ENCODE measurements around the gene NR4A3. TPM values are rescaled to one million over a fixed set of nuclear protein-coding genes. Genes with fewer than 3 reads are reported as not detected.

Gene NR4A3
- total and polyA plus RNA-seq, 2 experiments from 2014 or later: 0.10 to 0.17 TPM

DNA sequence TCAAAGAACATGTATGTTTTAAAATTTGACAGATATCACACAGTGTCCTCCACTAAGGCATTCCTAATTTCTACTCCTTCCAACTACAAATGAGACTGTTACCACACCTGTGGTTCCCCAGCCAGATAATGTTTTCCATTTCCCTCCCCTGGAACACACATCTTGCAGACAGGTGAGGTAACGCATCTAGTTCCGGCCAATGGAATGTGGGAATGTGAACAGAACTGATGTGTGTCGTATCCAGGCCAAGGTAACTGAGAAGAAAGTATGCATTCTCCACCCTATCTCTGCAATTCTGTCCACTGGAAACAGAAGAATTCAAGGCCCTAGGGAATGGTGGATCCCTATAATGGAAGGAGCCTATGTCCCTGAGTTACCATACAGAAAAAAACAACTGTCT lies 19.9 kb upstream of the NR4A3 start:
- Mint-ChIP-seq H3K36me3 (ENCODE audit: low read depth) (no peaks in the 10 kb centered on the region), H3K4me3 (no peak overlapping the region), H3K4me1 (no peaks in the 10 kb centered on the region), H3K27ac (no peak overlapping the region), H3K27me3 (ENCODE audit: insufficient read depth, low read depth, poor library complexity) (peaks cover 2% of the 10 kb centered on the region), H3K9me3 (no peaks in the 10 kb centered on the region)
- no peaks in the 10 kb centered on the region for H3F3A ChIP-seq (replicated peaks; ENCODE audit: low read depth)
- no peak overlapping the region for H3K4me2 ChIP-seq
- no peak for DNase-seq (ENCODE audit: low spot score)
- ATAC-seq: no peak
- no peak overlapping the region for H2AFZ ChIP-seq
- H3K9me2 ChIP-seq (ENCODE audit: insufficient read depth): no peaks in the 10 kb centered on the region
- peaks cover 14% of the 10 kb centered on the region for H3K79me2 ChIP-seq (replicated peaks; ENCODE audit: insufficient read depth)
- H3K4me1 ChIP-seq (ENCODE audit: insufficient read depth): no peaks in the 10 kb centered on the region
- no peaks in the 10 kb centered on the region for H3K27me3 ChIP-seq (ENCODE audit: insufficient read depth)
- H3K36me3 ChIP-seq (ENCODE audit: insufficient read depth): no peaks in the 10 kb centered on the region
- H4K20me1 ChIP-seq (replicated peaks; ENCODE audit: insufficient read depth): no peaks in the 10 kb centered on the region
- TF ChIP-seq, protein P1, sequence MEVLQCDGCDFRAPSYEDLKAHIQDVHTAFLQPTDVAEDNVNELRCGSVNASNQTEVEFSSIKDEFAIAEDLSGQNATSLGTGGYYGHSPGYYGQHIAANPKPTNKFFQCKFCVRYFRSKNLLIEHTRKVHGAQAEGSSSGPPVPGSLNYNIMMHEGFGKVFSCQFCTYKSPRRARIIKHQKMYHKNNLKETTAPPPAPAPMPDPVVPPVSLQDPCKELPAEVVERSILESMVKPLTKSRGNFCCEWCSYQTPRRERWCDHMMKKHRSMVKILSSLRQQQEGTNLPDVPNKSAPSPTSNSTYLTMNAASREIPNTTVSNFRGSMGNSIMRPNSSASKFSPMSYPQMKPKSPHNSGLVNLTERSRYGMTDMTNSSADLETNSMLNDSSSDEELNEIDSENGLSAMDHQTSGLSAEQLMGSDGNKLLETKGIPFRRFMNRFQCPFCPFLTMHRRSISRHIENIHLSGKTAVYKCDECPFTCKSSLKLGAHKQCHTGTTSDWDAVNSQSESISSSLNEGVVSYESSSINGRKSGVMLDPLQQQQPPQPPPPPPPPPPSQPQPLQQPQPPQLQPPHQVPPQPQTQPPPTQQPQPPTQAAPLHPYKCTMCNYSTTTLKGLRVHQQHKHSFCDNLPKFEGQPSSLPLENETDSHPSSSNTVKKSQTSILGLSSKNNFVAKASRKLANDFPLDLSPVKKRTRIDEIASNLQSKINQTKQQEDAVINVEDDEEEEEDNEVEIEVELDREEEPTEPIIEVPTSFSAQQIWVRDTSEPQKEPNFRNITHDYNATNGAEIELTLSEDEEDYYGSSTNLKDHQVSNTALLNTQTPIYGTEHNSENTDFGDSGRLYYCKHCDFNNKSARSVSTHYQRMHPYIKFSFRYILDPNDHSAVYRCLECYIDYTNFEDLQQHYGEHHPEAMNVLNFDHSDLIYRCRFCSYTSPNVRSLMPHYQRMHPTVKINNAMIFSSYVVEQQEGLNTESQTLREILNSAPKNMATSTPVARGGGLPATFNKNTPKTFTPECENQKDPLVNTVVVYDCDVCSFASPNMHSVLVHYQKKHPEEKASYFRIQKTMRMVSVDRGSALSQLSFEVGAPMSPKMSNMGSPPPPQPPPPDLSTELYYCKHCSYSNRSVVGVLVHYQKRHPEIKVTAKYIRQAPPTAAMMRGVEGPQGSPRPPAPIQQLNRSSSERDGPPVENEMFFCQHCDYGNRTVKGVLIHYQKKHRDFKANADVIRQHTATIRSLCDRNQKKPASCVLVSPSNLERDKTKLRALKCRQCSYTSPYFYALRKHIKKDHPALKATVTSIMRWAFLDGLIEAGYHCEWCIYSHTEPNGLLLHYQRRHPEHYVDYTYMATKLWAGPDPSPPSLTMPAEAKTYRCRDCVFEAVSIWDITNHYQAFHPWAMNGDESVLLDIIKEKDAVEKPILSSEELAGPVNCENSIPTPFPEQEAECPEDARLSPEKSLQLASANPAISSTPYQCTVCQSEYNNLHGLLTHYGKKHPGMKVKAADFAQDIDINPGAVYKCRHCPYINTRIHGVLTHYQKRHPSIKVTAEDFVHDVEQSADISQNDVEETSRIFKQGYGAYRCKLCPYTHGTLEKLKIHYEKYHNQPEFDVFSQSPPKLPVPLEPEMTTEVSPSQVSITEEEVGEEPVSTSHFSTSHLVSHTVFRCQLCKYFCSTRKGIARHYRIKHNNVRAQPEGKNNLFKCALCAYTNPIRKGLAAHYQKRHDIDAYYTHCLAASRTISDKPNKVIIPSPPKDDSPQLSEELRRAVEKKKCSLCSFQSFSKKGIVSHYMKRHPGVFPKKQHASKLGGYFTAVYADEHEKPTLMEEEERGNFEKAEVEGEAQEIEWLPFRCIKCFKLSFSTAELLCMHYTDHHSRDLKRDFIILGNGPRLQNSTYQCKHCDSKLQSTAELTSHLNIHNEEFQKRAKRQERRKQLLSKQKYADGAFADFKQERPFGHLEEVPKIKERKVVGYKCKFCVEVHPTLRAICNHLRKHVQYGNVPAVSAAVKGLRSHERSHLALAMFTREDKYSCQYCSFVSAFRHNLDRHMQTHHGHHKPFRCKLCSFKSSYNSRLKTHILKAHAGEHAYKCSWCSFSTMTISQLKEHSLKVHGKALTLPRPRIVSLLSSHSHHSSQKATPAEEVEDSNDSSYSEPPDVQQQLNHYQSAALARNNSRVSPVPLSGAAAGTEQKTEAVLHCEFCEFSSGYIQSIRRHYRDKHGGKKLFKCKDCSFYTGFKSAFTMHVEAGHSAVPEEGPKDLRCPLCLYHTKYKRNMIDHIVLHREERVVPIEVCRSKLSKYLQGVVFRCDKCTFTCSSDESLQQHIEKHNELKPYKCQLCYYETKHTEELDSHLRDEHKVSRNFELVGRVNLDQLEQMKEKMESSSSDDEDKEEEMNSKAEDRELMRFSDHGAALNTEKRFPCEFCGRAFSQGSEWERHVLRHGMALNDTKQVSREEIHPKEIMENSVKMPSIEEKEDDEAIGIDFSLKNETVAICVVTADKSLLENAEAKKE (CRISPR knock-in tag; IDR thresholded peaks at IDR 0.05): no peak
- TF ChIP-seq STAT1 (IDR thresholded peaks at IDR 0.05; ENCODE audit: unreplicated experiment): no peak
- TF ChIP-seq, protein P2, sequence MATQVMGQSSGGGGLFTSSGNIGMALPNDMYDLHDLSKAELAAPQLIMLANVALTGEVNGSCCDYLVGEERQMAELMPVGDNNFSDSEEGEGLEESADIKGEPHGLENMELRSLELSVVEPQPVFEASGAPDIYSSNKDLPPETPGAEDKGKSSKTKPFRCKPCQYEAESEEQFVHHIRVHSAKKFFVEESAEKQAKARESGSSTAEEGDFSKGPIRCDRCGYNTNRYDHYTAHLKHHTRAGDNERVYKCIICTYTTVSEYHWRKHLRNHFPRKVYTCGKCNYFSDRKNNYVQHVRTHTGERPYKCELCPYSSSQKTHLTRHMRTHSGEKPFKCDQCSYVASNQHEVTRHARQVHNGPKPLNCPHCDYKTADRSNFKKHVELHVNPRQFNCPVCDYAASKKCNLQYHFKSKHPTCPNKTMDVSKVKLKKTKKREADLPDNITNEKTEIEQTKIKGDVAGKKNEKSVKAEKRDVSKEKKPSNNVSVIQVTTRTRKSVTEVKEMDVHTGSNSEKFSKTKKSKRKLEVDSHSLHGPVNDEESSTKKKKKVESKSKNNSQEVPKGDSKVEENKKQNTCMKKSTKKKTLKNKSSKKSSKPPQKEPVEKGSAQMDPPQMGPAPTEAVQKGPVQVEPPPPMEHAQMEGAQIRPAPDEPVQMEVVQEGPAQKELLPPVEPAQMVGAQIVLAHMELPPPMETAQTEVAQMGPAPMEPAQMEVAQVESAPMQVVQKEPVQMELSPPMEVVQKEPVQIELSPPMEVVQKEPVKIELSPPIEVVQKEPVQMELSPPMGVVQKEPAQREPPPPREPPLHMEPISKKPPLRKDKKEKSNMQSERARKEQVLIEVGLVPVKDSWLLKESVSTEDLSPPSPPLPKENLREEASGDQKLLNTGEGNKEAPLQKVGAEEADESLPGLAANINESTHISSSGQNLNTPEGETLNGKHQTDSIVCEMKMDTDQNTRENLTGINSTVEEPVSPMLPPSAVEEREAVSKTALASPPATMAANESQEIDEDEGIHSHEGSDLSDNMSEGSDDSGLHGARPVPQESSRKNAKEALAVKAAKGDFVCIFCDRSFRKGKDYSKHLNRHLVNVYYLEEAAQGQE (IDR thresholded peaks at IDR 0.05; ENCODE audit: unreplicated experiment): no peak
- TF ChIP-seq, protein P3, sequence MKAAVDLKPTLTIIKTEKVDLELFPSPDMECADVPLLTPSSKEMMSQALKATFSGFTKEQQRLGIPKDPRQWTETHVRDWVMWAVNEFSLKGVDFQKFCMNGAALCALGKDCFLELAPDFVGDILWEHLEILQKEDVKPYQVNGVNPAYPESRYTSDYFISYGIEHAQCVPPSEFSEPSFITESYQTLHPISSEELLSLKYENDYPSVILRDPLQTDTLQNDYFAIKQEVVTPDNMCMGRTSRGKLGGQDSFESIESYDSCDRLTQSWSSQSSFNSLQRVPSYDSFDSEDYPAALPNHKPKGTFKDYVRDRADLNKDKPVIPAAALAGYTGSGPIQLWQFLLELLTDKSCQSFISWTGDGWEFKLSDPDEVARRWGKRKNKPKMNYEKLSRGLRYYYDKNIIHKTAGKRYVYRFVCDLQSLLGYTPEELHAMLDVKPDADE (IDR thresholded peaks at IDR 0.05): no peak
- TF ChIP-seq EZH2phosphoT487 (IDR thresholded peaks at IDR 0.05; ENCODE audit: unreplicated experiment): no peak
- no peak for TF ChIP-seq ZNF331 (CRISPR knock-in tag; IDR thresholded peaks at IDR 0.05; ENCODE audit: low read depth)
- TF ChIP-seq ZNF114 (CRISPR knock-in tag; IDR thresholded peaks at IDR 0.05): no peak
- no peak for TF ChIP-seq POLR2AphosphoS5 (IDR thresholded peaks at IDR 0.05; ENCODE audit: low read depth)
- no peak overlapping the region for H3K4me3 ChIP-seq
- H3K27ac ChIP-seq (ENCODE audit: low read depth): no peak overlapping the region

Data from GM23338 (cell line).